Neural crest cell (in vitro differentiated cells): Measurements from ENCODE around the gene ROBO2. TPM values are rescaled to one million over a fixed set of nuclear protein-coding genes. Genes with fewer than 3 reads are reported as not detected.

Experiments
- DNase-seq: peaks from one replicate; pipeline ENCODE4 v3.0.0; 2021; ENCODE audit warnings: low read depth, mixed read lengths, low spot score
- H3K27ac Mint-ChIP-seq: one replicate; pipeline ENCODE4 v1.8.0; 2021; ENCODE audit warnings: mild to moderate bottlenecking, mixed read lengths; ENCODE audit not compliant: unreplicated experiment
- H3K27me3 Mint-ChIP-seq: 2 replicates; pipeline ENCODE4 v1.8.0; 2021; ENCODE audit warnings: low read depth, mild to moderate bottlenecking, mixed read lengths
- H3K36me3 Mint-ChIP-seq: 2 replicates; pipeline ENCODE4 v1.8.0; 2021; ENCODE audit warnings: low read depth, mild to moderate bottlenecking, mixed read lengths
- H3K4me1 Mint-ChIP-seq: 2 replicates; pipeline ENCODE4 v1.8.0; 2021; ENCODE audit warnings: mixed read lengths
- H3K4me3 Mint-ChIP-seq: one replicate; pipeline ENCODE4 v1.8.0; 2021; ENCODE audit warnings: mild to moderate bottlenecking, mixed read lengths
- H3K9me3 Mint-ChIP-seq: 2 replicates; pipeline ENCODE4 v1.8.0; 2021; ENCODE audit warnings: mixed read lengths
- CTCF ChIP-seq: fragments of 200-600 bp; sonication (generic); conservative IDR thresholded peaks from 2 replicates; pipeline ENCODE4 v1.5.0; 2021; ENCODE audit warnings: antibody characterized with exemption, mild to moderate bottlenecking
- total RNA-seq: library from RNA; stranded (reverse); gene quantifications from 2 replicates; pipeline ENCODE4 v1.2.1, GENCODE V29; 2021

ROBO2 gene
- total RNA-seq, 1 donor from 2014 or later: 27.9 TPM

GRCh38 chr3:77102951-77103769 lies 63.3 kb downstream of the ROBO2 start:
- Mint-ChIP-seq H3K4me3 (no peak overlapping the region), H3K27me3 (no peaks in the 10 kb centered on the region), H3K27ac (no peak overlapping the region), H3K4me1 (peaks cover 5% of the 10 kb centered on the region), H3K36me3 (peaks cover 3% of the 10 kb centered on the region), H3K9me3 (no peaks in the 10 kb centered on the region)
- no peak for TF ChIP-seq CTCF
- DNase-seq: no peak

- no peak overlapping the region for H3K4me3 Mint-ChIP-seq
- H3K9me3 Mint-ChIP-seq: peaks cover 3% of the 10 kb centered on the region
- TF ChIP-seq CTCF: no peak
- H3K36me3 Mint-ChIP-seq: no peaks in the 10 kb centered on the region
- DNase-seq: no peak
- no peaks in the 10 kb centered on the region for H3K4me1 Mint-ChIP-seq
- H3K27ac Mint-ChIP-seq: no peak overlapping the region
- no peaks in the 10 kb centered on the region for H3K27me3 Mint-ChIP-seq
Observed at GRCh38 chr3:77122652-77123051, 82.8 kb downstream of the ROBO2 start.

- TF ChIP-seq CTCF: no peak
- Mint-ChIP-seq H3K36me3 (peaks cover 2% of the 10 kb centered on the region), H3K27me3 (no peaks in the 10 kb centered on the region), H3K9me3 (peaks cover 3% of the 10 kb centered on the region), H3K27ac (no peak overlapping the region), H3K4me3 (no peak overlapping the region), H3K4me1 (no peaks in the 10 kb centered on the region)
- no peak for DNase-seq
Observed at GRCh38 chr3:77125966-77126365, 86.1 kb downstream of the ROBO2 start.

GRCh38 chr3:77134769-77135168 lies 94.9 kb downstream of the ROBO2 start:
- DNase-seq: no peak
- H3K4me1 Mint-ChIP-seq: peaks cover 9% of the 10 kb centered on the region
- no peak for TF ChIP-seq CTCF
- H3K27ac Mint-ChIP-seq: peak overlapping the region; percentile 27
- H3K27me3 Mint-ChIP-seq: no peaks in the 10 kb centered on the region
- no peak overlapping the region for H3K4me3 Mint-ChIP-seq
- H3K9me3 Mint-ChIP-seq: no peaks in the 10 kb centered on the region
- H3K36me3 Mint-ChIP-seq: no peaks in the 10 kb centered on the region

- Mint-ChIP-seq H3K36me3 (no peaks in the 10 kb centered on the region), H3K9me3 (peaks cover 2% of the 10 kb centered on the region), H3K27me3 (no peaks in the 10 kb centered on the region), H3K4me1 (peaks cover 14% of the 10 kb centered on the region), H3K27ac (no peak overlapping the region), H3K4me3 (no peak overlapping the region)
- DNase-seq: no peak
- no peak for TF ChIP-seq CTCF
Observed at GRCh38 chr3:77137559-77137958, 97.7 kb downstream of the ROBO2 start.
